Heart right ventricle (tissue), 16 donors: ENCODE results near the gene JAKMIP1. TPM values are rescaled to one million over a fixed set of nuclear protein-coding genes. Genes with fewer than 3 reads are reported as not detected.
A peak's percentile ranks its signal among the peaks of the same experiment; 100 is the strongest.

Experiments
- ATAC-seq, 8 donors: fragments of 200-7000 bp; cut with Tn5 transposase; one replicate each; pipeline ENCODE4 v1.9.1; 2020; ENCODE audit warnings: mild to moderate bottlenecking in 8 of 8, moderate library complexity in 8 of 8, moderate number of reproducible peaks in 1 of 8
- DNase-seq, 2 donors: peaks; one replicate each; pipeline ENCODE4 v3.0.0-alpha.2; 2020
- H3K27ac ChIP-seq, 10 donors: fragments of 200-600 bp; sonication (generic) in 2 of 10; one replicate each; pipeline versions ENCODE4 v1.5.0 to v1.8.0; 2020 to 2022; ENCODE audit warnings: mild to moderate bottlenecking in 3 of 10
- H3K27me3 ChIP-seq, 7 donors: fragments of 200-600 bp; one replicate each; pipeline ENCODE4 v1.8.0; 2021 to 2022; ENCODE audit warnings: mild to moderate bottlenecking in 2 of 7
- H3K36me3 ChIP-seq, 9 donors: fragments of 200-600 bp; sonication (generic) in 1 of 9; one replicate each; pipeline versions ENCODE4 v1.5.0 to v1.8.0; 2020 to 2022; ENCODE audit warnings: mild to moderate bottlenecking in 2 of 9
- H3K4me1 ChIP-seq, 9 donors: fragments of 200-600 bp; sonication (generic) in 1 of 9; one replicate each; pipeline versions ENCODE4 v1.5.0 to v1.8.0; 2020 to 2022; ENCODE audit warnings: mild to moderate bottlenecking in 4 of 9
- H3K4me3 ChIP-seq, 10 donors: fragments of 200-600 bp; sonication (generic) in 2 of 10; one replicate each; pipeline versions ENCODE4 v1.5.0 to v1.8.0; 2020 to 2022; ENCODE audit warnings: mild to moderate bottlenecking in 7 of 10, moderate library complexity in 2 of 10
- H3K9me3 ChIP-seq, 11 donors: fragments of 200-600 bp in 10 of 11; sonication (generic) in 2 of 11; one replicate each; pipeline versions ENCODE4 v1.5.0 to v1.8.0; 2013 to 2022; ENCODE audit warnings: mild to moderate bottlenecking in 2 of 11, control low read depth in 1 of 11, moderate library complexity in 1 of 11
- CTCF ChIP-seq, 9 donors: fragments of 200-600 bp; sonication (generic) in 2 of 9; IDR thresholded peaks; one replicate each; pipeline versions ENCODE4 v1.5.0 to v1.8.0; 2021 to 2022; ENCODE audit warnings: antibody characterized with exemption in 9 of 9, mild to moderate bottlenecking in 5 of 9, moderate library complexity in 1 of 9
- WGBS, 2 donors: extraction: QIAGEN DNeasy Blood & Tissue Kit; methylation state at CpG; one replicate each; pipeline ENCODE4 v1.1.7; 2013; ENCODE audit warnings: inconsistent platforms in 1 of 2; 5-methylcytosine and 5-hydroxymethylcytosine counted together
- intact Hi-C, 10 donors: fragments of 100-400 bp; cut with DNase I; formaldehyde crosslinking; loops; one replicate each; pipeline versions ENCODE4 v1.11.1 to v1.14.2; 2022
- polyA plus RNA-seq, 2 donors: library from polyadenylated mRNA; stranded (reverse); fragments of 200-250 nt; gene quantifications; one replicate each; pipeline ENCODE4 v1.2.3, GENCODE V29; 2013
- total RNA-seq, 10 donors: library from RNA; stranded (reverse); fragmentation: NEBNext Ultra II Directional in 3 of 10; extraction: Animal tissue kit (Norgen Biotek cat#: 25700) in 3 of 10; gene quantifications; one replicate each; pipeline versions ENCODE4 v1.2.1 to v1.2.4, GENCODE V29; 2021 to 2023
- donor health status: Arrhythmogenic right ventricular cardiomyopathy.
- donor health status: ischemic (EF 13 %, LVEDD 7.1; RV severe dilation, severe dysfunction).
- donor health status: healthy with polysubstance abuse.
- donor health status: DM: no; HTN: yes; CAD: no.
- donor health status: DM: no; HTN: no; CAD: no.
- donor health status: ischemic (EF 25% LVEDD 6.9; RV normal size, moderate dysfunction).
- donor health status: ischemic (EF 25% LVEDD 5.7; RV mildly dilated, moderate dysfunction).
- donor health status: healthy.
- donor health status: DM: yes; HTN: yes; CAD: no.
- donor health status: Ischemic cardiomyopathy.
- donor health status: ischemic (EF 35%, LVEDD 5.7; RV mildly dilated, moderate dysfunction).
- donor health status: nonischemic (EF 11% LVEDD 7.7; RV severe dilation, severe dysfunction).
- donor health status: DM: yes; HTN: yes; CAD: no.
- donor health status: PGD.
- donor health status: ischemic (EF 29% LVEDD 5.4; RV normal size, mild dysfunction).
- donor health status: nonischemic (EF 23%, LVEDD 6.1; RV moderate dilation, normal function).

The JAKMIP1 gene
- total and polyA plus RNA-seq, 12 donors: 0.04 to 0.76 (median 0.14) TPM; not detected in 8

DNA sequence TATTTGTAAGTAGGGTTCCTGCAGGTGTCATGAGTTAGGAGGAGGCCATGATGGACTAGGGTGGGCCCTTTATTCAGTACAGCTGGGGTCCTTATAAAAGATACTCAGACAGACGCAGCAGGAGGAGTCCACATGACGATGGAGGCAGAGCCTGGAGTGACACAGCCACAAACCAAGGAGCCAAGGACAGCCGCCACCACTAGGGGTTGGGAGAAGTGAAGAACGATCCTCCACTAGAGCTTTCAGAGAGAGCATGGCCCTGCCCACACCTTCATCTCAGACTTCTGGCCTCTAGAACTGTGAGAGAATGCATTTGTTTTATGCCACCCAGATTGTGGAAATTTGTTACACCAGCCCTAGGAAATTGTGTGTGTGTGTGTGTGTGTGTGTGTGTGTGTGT, 31.1 kb downstream of the JAKMIP1 start:
- TF ChIP-seq CTCF (IDR thresholded peaks at IDR 0.05): no peak
- DNase-seq: no peak
- intact Hi-C loops: no loop called here
- 78 to 83% methylated on average over 4 of the region's 4 CpGs for WGBS, 2 donors
- H3K4me1 ChIP-seq: no peaks in the 10 kb centered on the region
- H3K4me3 ChIP-seq: no peak overlapping the region
- peaks cover 0 to 11% (median 4%) of the 10 kb centered on the region in 11 donors for H3K9me3 ChIP-seq
- H3K36me3 ChIP-seq: no peaks in the 10 kb centered on the region
- ATAC-seq: no peak
- H3K27ac ChIP-seq: no peak overlapping the region
- H3K27me3 ChIP-seq: peaks cover 0 to 19% (median 0%) of the 10 kb centered on the region in 7 donors

DNA sequence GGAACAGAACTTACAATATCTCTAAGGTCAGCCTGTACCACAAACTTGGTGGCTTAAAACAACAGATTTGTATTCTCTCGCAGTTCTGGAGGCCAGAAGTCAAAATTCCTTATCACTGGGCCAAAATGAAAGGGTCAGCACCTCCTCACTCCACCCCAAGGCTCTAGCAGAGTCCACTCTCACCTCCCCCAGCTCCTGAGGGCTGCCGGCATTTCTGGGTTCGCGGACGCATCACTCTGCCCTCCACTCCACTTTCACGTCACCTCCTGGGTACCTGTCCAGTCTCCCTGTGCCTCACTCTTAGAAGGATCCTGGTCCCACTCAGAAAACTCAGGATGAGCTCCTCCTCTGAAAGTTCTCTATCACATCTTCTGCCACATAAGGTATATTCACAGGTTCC, 34.6 kb downstream of the JAKMIP1 start:
- H3K27ac ChIP-seq: no peak overlapping the region
- intact Hi-C loops: no loop called here
- no peak for ATAC-seq
- DNase-seq: no peak
- peaks cover 0 to 19% (median 9%) of the 10 kb centered on the region in 11 donors for H3K9me3 ChIP-seq
- no peak for TF ChIP-seq CTCF (IDR thresholded peaks at IDR 0.05)
- H3K4me1 ChIP-seq: no peaks in the 10 kb centered on the region
- H3K27me3 ChIP-seq: peaks cover 0 to 9% (median 0%) of the 10 kb centered on the region in 7 donors
- no peaks in the 10 kb centered on the region for H3K36me3 ChIP-seq
- no peak overlapping the region for H3K4me3 ChIP-seq
- WGBS, 2 donors: 87 to 90% methylated on average over 6 of the region's 6 CpGs

- DNase-seq (no peak), ATAC-seq (no peak)
- intact Hi-C loops: no loop called here
- no peak overlapping the region for H3K27ac ChIP-seq
- TF ChIP-seq CTCF (IDR thresholded peaks at IDR 0.05): no peak
- H3K9me3 ChIP-seq: peaks cover 0 to 19% (median 9%) of the 10 kb centered on the region in 11 donors
- peaks cover 0 to 14% (median 0%) of the 10 kb centered on the region in 7 donors for H3K27me3 ChIP-seq
- WGBS, 2 donors: 90 to 92% methylated on average over 6 of the region's 6 CpGs
- H3K36me3 ChIP-seq: no peaks in the 10 kb centered on the region
- H3K4me1 ChIP-seq: no peaks in the 10 kb centered on the region
- no peak overlapping the region for H3K4me3 ChIP-seq
Measured at GRCh38 chr4:6162885-6163284, 37.5 kb downstream of the JAKMIP1 start.

GRCh38 chr4:6161921-6162464, 38.4 kb downstream of the JAKMIP1 start:
- WGBS, 2 donors: 62 to 63% methylated on average over 10 of the region's 10 CpGs
- Histone ChIP-seq H3K4me3 (no peak overlapping the region), H3K9me3 (peaks cover 0 to 19% (median 9%) of the 10 kb centered on the region in 11 donors), H3K27ac (no peak overlapping the region), H3K4me1 (no peaks in the 10 kb centered on the region), H3K27me3 (peaks cover 0 to 22% (median 1%) of the 10 kb centered on the region in 7 donors), H3K36me3 (no peaks in the 10 kb centered on the region)
- no peak for DNase-seq
- peak in 1 of 8 donors; percentile 30 for ATAC-seq
- no peak for TF ChIP-seq CTCF (IDR thresholded peaks at IDR 0.05)
- intact Hi-C loops: no loop called here
